A549 (cell line): ENCODE measurements around the gene GNB5. TPM values are rescaled to one million over a fixed set of nuclear protein-coding genes. Genes with fewer than 3 reads are reported as not detected.

Experiments
- ATAC-seq, 2 experiments: fragments of 200-7000 bp in 1 of 2; fragments of >200 bp in 1 of 2; cut with Nextera tagmentation in 1 of 2; cut with Tn5 transposase in 1 of 2; 3 replicates each; pipeline versions ENCODE4 v1.8.0 to v1.9.1; 2018 to 2020; ENCODE audit warnings: mild to moderate bottlenecking in 1 of 2, moderate library complexity in 1 of 2
- CTCF ChIA-PET: fragments of 300-600 bp; sonication (Branson Sonifier 250); formaldehyde crosslinking; extraction: SDS; loops from one replicate; lab custom pipeline; 2021; ENCODE audit warnings: antibody characterized with exemption, inconsistent platforms; lab: Yijun Ruan, JAX
- POLR2A ChIA-PET: fragments of 350-600 bp; formaldehyde crosslinking; extraction: SDS; loops from one replicate; lab custom pipeline; 2021; ENCODE audit warnings: antibody characterized with exemption, inconsistent platforms; lab: Yijun Ruan, JAX
- DNase-seq, 2 experiments: peaks; one replicate each; pipeline versions ENCODE4 v3.0.0 to v3.0.0-alpha.2; 2011 to 2016; ENCODE audit warnings: low read depth in 1 of 2, low spot score in 1 of 2
- FAIRE-seq: peaks from 2 replicates; lab custom pipeline; 2011; peaks lifted over from hg19 to GRCh38; lab: Jason Lieb, UNC
- H3K27ac ChIP-seq, 2 experiments: fragments of >200 bp; sonication (Bioruptor Twin); formaldehyde crosslinking; 3 replicates each; pipeline ENCODE4 v1.5.1; 2016 to 2017
- H3K4me1 ChIP-seq: fragments of >200 bp; sonication (Bioruptor Twin); formaldehyde crosslinking; 3 replicates; pipeline ENCODE4 v1.6.1; 2016
- H3K4me2 ChIP-seq: fragments of >200 bp; sonication (Bioruptor Twin); formaldehyde crosslinking; 3 replicates; pipeline ENCODE4 v1.6.1; 2016
- H3K4me3 ChIP-seq: fragments of >200 bp; sonication (Bioruptor Twin); formaldehyde crosslinking; 3 replicates; pipeline ENCODE4 v1.5.1; 2016
- H3K9me3 ChIP-seq: fragments of >200 bp; sonication (Bioruptor Twin); formaldehyde crosslinking; 3 replicates; pipeline ENCODE4 v1.6.1; 2016
- CBX8 ChIP-seq: fragments of 200-600 bp; sonication (generic); IDR thresholded peaks from 2 replicates; pipeline ENCODE4 v1.6.1; 2016
- CHD4 ChIP-seq: fragments of 200-600 bp; sonication (generic); IDR thresholded peaks from 2 replicates; pipeline ENCODE4 v1.6.1; 2016; ENCODE audit warnings: antibody characterized with exemption, mild to moderate bottlenecking, borderline replicate concordance
- EHMT2 ChIP-seq: fragments of 200-600 bp; sonication (generic); IDR thresholded peaks from 2 replicates; pipeline ENCODE4 v1.6.1; 2016; ENCODE audit warnings: antibody characterized with exemption, low read depth, mild to moderate bottlenecking, moderate library complexity
- HEYL ChIP-seq: fragments of 250-450 bp; sonication (Bioruptor Pico); IDR thresholded peaks from 2 replicates; pipeline ENCODE4 v1.8.0; 2021; ENCODE audit warnings: mild to moderate bottlenecking, moderate library complexity
- JUN ChIP-seq, 2 experiments: fragments of >200 bp; sonication (Bioruptor Twin); formaldehyde crosslinking; IDR thresholded peaks; 2 replicates in 1 of 2; 3 replicates in 1 of 2; pipeline ENCODE4 v1.6.1; 2016 to 2017
- JUNB ChIP-seq: fragments of >200 bp; sonication (Bioruptor Twin); formaldehyde crosslinking; IDR thresholded peaks from 2 replicates; pipeline ENCODE4 v1.6.1; 2016
- MAZ ChIP-seq: fragments of 150-350 bp; IDR thresholded peaks from 2 replicates; pipeline ENCODE4 v1.6.1; 2014; ENCODE audit warnings: antibody characterized with exemption, low read depth, low read length, borderline replicate concordance
- MYC ChIP-seq: IDR thresholded peaks from 2 replicates; pipeline ENCODE4 v1.6.1; 2012; ENCODE audit warnings: mild to moderate bottlenecking, inconsistent platforms, low read length, improper control_type of control experiment, borderline replicate concordance
- NPAS2 ChIP-seq: fragments of 250-450 bp; sonication (Bioruptor Pico); IDR thresholded peaks from 2 replicates; pipeline ENCODE4 v1.8.0; 2022; ENCODE audit warnings: mild to moderate bottlenecking, moderate library complexity, borderline replicate concordance
- POLR2A ChIP-seq: IDR thresholded peaks from 2 replicates; pipeline ENCODE4 v1.6.1; 2012; ENCODE audit warnings: mild to moderate bottlenecking, low read length
- POLR2AphosphoS2 ChIP-seq: conservative IDR thresholded peaks from 2 replicates; pipeline ENCODE4 v1.6.1; 2012; ENCODE audit warnings: low read length, improper control_type of control experiment, inconsistent platforms
- RARB ChIP-seq: fragments of 250-450 bp; sonication (Bioruptor Pico); IDR thresholded peaks from 2 replicates; pipeline ENCODE4 v1.8.0; 2021; ENCODE audit warnings: mild to moderate bottlenecking, moderate library complexity
- RCOR1 ChIP-seq: fragments of 150-350 bp; IDR thresholded peaks from 2 replicates; pipeline ENCODE4 v1.6.1; 2014; ENCODE audit warnings: antibody characterized with exemption, low read length, low read depth
- RFX5 ChIP-seq: fragments of 450-650 bp; IDR thresholded peaks from 2 replicates; pipeline ENCODE4 v1.7.1; 2014; ENCODE audit warnings: antibody characterized with exemption, mild to moderate bottlenecking, moderate library complexity
- SMC3 ChIP-seq: fragments of >200 bp; sonication (Bioruptor Twin); formaldehyde crosslinking; IDR thresholded peaks from 3 replicates; pipeline ENCODE4 v1.6.1; 2018; ENCODE audit warnings: inconsistent platforms
- TFCP2L1 ChIP-seq: fragments of 250-450 bp; sonication (Bioruptor Pico); IDR thresholded peaks from 2 replicates; pipeline ENCODE4 v1.5.0; 2021; ENCODE audit warnings: mild to moderate bottlenecking
- ZC3H11A ChIP-seq: fragments of 450-650 bp; IDR thresholded peaks from 2 replicates; pipeline ENCODE4 v1.6.1; 2014; ENCODE audit warnings: antibody characterized with exemption, mild to moderate bottlenecking
- ZFP36 ChIP-seq: fragments of 450-650 bp; IDR thresholded peaks from 2 replicates; pipeline ENCODE4 v1.6.1; 2014; ENCODE audit warnings: borderline replicate concordance; ENCODE audit not compliant: partially characterized antibody
- ZNF302 ChIP-seq: fragments of 250-450 bp; sonication (Bioruptor Pico); IDR thresholded peaks from 2 replicates; pipeline ENCODE4 v1.9.0; 2021; ENCODE audit warnings: inconsistent platforms, mild to moderate bottlenecking, moderate library complexity
- WGBS: methylation state at CpG from one replicate; pipeline ENCODE4 v1.1.6; 2017; ENCODE audit errors: missing lambda C conversion rate; 5-methylcytosine and 5-hydroxymethylcytosine counted together
- polyA plus RNA-seq, 4 experiments: library from polyadenylated mRNA; depleted of rRNA in 3 of 4; stranded (reverse); fragments of >200 nt; fragmentation: RNase III in 1 of 4; extraction: RNeasy Plus Mini Kit Qiagen cat#74134 plus additional on column Dnase treatment in 1 of 4; gene quantifications; 2 replicates in 3 of 4; 3 replicates in 1 of 4; pipeline ENCODE4 v1.2.3, GENCODE V29; 2011 to 2017
- TF ChIP-seq, protein P1 (sequence below): fragments of 150-350 bp; IDR thresholded peaks from 2 replicates; pipeline ENCODE4 v1.6.1; 2014; ENCODE audit warnings: low read depth, mild to moderate bottlenecking, low read length

The GNB5 gene
- polyA plus RNA-seq, 2 of the 4 experiments (the other 2 are of a cell fraction) = 57.2 to 67.5 TPM

DNA sequence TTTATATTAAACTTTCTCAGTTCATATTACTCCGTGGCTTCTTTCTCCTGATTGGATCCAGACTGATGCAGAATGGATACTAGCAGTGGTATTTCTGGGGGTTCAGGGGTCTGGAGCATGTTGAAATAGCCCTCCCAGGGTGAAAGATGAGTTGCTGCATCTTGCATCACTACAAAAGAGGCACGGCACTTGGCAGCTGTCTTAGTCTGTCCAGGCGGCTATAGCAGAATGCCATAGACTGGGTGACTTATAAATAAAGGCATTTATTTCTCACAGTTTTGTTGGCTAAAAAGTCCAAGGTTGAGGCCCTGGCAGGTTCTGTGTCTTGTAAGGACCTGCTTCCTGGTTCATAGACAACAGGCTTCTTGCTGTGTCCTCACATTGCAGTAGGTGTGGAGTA, 78.0 kb downstream of the GNB5 start:
- Histone ChIP-seq H3K4me1 (peaks cover 11% of the 10 kb centered on the region), H3K9me3 (no peaks in the 10 kb centered on the region), H3K27ac (no peak overlapping the region; a peak in 1 of 6 replicates), H3K4me3 (no peak overlapping the region), H3K4me2 (no peak overlapping the region)
- FAIRE-seq (no peak), ATAC-seq (no peak), DNase-seq (no peak)
- ChIA-PET CTCF (interaction anchor here (0.8 to 5.1 kb wide), 4 partner anchors 11 to 142 kb away, joined by 3 to 14 read pairs (median 6); no protein-coding TSS in a partner anchor), POLR2A (no interaction called here)
- TF ChIP-seq CHD4 (no peak), RFX5 (no peak), HEYL (CRISPR knock-in tag) (no peak), EHMT2 (no peak), ZNF302 (CRISPR knock-in tag) (no peak)
- TF ChIP-seq, protein P1, sequence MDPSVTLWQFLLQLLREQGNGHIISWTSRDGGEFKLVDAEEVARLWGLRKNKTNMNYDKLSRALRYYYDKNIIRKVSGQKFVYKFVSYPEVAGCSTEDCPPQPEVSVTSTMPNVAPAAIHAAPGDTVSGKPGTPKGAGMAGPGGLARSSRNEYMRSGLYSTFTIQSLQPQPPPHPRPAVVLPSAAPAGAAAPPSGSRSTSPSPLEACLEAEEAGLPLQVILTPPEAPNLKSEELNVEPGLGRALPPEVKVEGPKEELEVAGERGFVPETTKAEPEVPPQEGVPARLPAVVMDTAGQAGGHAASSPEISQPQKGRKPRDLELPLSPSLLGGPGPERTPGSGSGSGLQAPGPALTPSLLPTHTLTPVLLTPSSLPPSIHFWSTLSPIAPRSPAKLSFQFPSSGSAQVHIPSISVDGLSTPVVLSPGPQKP = no peak
- TF ChIP-seq, all 56 proteins: peak for 0
- 95% methylated on average over 3 of the region's 3 CpGs for WGBS

DNA sequence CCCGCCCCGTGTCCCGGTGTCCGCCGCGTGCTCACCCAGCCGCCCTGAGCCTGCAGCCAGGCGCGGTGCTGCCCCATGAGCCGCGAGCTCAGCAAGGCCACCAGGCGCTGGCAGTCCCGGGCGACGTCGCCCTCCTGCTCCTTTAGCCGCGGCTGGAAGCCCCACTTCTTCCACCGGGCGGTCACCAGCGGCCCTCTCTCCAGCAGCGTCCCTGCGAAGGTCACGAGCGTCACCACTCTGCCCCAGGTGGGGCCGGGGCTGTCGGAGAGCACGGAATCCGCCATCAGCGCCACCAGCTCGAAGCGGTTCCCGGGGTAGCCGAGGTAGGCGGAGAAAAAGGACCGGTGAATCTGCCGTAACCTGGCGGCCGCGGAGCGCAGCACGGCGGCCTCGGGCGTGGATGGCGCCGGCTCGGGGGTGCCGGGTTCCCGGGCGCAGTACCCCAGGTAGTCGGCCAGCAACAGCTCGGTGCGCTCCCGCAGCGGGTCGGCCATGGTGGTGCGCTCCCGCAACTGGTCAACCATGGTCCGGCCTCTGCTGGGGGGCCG, 78.9 kb downstream of the GNB5 start:
- Histone ChIP-seq H3K4me3 (no peak overlapping the region), H3K4me2 (no peak overlapping the region), H3K4me1 (peaks cover 11% of the 10 kb centered on the region), H3K27ac (peak overlapping the region in 1 of 2 experiments; percentile 6; a peak in 1 of 6 replicates), H3K9me3 (no peaks in the 10 kb centered on the region)
- CTCF ChIA-PET = interaction anchor here (1.3 to 5.1 kb wide), 3 partner anchors 12 to 34 kb away, joined by 3 to 14 read pairs (median 5); no protein-coding TSS in a partner anchor
- 78% methylated on average over 61 of the region's 61 CpGs for WGBS
- FAIRE-seq (no peak), DNase-seq (no peak), ATAC-seq (no peak)
- POLR2A ChIA-PET = no interaction called here
- TF ChIP-seq TFCP2L1 = no peak
- no peak for TF ChIP-seq POLR2A
- TF ChIP-seq CBX8 = no peak

DNA sequence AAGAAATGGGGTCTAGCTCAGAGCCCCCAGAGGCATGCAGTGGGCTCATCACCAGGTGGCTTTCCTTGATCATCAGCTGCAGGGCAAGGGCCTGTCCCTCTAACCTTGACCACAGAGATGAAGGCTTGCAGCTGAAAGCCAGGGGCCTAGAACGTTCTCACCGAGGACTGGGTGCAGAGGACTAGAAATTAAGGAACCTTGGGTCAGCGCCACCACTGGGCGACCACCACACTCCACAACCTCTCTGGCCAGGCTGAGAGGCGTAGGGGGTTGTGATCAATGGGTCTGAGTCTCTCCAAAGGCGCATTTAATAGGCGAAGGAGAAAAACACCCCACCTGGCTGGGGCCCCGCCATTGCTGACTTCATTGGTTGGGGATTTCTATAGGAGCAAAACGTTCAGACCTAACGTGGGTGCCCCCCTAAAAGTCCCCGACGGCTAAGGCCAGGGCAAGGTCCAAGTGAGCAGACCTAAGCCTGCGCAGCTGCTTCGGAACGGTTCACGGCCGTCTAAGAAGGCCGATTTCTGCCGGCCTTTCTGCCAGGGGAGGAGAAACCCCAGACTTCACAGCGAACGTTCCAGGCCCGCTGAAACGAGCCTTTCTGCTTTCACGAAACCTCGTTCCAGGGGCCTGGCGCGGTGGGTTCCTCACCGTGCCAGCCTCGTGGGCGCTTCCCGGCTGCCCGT, 79.5 kb downstream of the GNB5 start:
- Histone ChIP-seq H3K4me1 (peaks cover 10% of the 10 kb centered on the region), H3K27ac (peak overlapping the region in 1 of 2 experiments; percentile 6; a peak in 1 of 6 replicates), H3K9me3 (no peaks in the 10 kb centered on the region), H3K4me2 (no peak overlapping the region), H3K4me3 (no peak overlapping the region)
- DNase-seq (no peak), ATAC-seq (no peak), FAIRE-seq (no peak)
- WGBS = 87% methylated on average over 32 of the region's 32 CpGs
- no peak for TF ChIP-seq JUNB
- no peak for TF ChIP-seq POLR2AphosphoS2
- TF ChIP-seq ZFP36 = no peak
- TF ChIP-seq MYC = no peak
- TF ChIP-seq RCOR1 = no peak
- no peak for TF ChIP-seq MAZ
- TF ChIP-seq SMC3 = no peak
- CTCF ChIA-PET = interaction anchor here (0.9 to 5.1 kb wide), 7 partner anchors 13 to 84 kb away, joined by 3 to 14 read pairs (median 3); no protein-coding TSS in a partner anchor
- POLR2A ChIA-PET = no interaction called here

DNA sequence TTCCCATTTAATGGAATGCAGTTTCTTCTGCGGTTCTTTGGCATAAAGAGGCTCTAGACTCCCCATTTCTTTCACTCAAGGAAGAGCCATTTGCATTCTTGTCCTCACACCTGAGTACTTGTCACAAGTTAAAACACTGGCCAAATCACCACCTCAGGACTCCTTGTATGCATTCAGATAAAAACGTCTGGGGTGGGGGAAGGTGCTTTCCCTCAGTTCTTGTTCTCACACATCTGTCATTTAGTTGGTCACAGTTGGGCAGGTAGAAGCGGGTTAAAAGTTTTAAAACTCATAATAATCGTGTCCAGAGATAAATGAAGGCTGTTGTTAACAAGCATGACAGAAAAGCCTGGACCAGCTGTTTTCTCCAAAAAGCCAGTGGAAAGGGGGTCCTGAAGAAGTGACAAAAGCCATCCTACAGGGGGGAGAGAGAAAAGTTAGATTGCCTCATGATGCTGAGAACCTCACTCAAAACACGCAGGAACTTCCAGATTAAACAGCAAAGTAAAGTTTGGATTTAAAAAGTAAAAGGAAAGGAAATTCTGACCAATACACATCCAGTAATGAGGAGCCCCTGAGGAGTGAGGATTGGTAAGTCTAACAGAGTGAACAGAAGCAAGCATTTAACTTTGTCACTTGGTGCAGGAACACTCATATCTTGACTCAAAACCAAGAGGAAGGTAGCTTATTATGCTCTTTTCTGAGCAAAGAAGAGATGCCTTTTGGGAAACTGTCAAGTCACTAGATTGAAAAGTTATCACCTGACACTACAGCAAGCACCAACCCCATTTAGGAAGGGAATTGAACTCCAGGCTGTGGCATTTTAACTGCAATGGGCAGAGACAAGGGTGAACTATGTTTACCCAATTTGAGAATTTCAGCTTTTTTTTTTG, 81.4 kb downstream of the GNB5 start:
- 58% methylated on average over 5 of the region's 5 CpGs for WGBS

More for the DNA sequence above, 81.4 kb downstream of the GNB5 start:
- TF ChIP-seq JUN (IDR thresholded peaks at IDR 0.05) (no peak), ZC3H11A (no peak), NPAS2 (CRISPR knock-in tag) (no peak), RARB (CRISPR knock-in tag) (no peak), RFX5 (no peak)
- Histone ChIP-seq H3K9me3 (no peaks in the 10 kb centered on the region), H3K4me3 (no peak overlapping the region), H3K4me2 (no peak overlapping the region), H3K27ac (no peak overlapping the region), H3K4me1 (no peaks in the 10 kb centered on the region)
- no peak for FAIRE-seq
- CTCF ChIA-PET = interaction anchor here (0.8 to 2.5 kb wide), 4 partner anchors 12 to 135 kb away, joined by 3 to 5 read pairs (median 4); no protein-coding TSS in a partner anchor
- POLR2A ChIA-PET = no interaction called here
- no peak for ATAC-seq
- DNase-seq = no peak
